Testis (tissue), 3 donors: Measurements from ENCODE around the gene NGRN. TPM values are rescaled to one million over a fixed set of nuclear protein-coding genes. Genes with fewer than 3 reads are reported as not detected.
A peak's percentile ranks its signal among the peaks of the same experiment; 100 is the strongest.

ENCODE experiments used
- DNase-seq: peaks from one replicate; pipeline ENCODE4 v3.0.0-alpha.2; 2019
- H3K27ac ChIP-seq, 2 donors: fragments of 200-600 bp; sonication (generic); one replicate each; pipeline ENCODE4 v1.5.1; 2019
- H3K27me3 ChIP-seq: fragments of 200-600 bp; sonication (generic); one replicate; pipeline ENCODE4 v1.5.1; 2019
- H3K36me3 ChIP-seq: fragments of 200-600 bp; sonication (generic); one replicate; pipeline ENCODE4 v1.5.1; 2017; ENCODE audit warnings: low read depth; ENCODE audit errors: missing control alignments
- H3K4me1 ChIP-seq: fragments of 200-600 bp; sonication (generic); one replicate; pipeline ENCODE4 v1.5.1; 2019
- H3K4me3 ChIP-seq, 2 donors: fragments of 200-600 bp; sonication (generic); one replicate each; pipeline ENCODE4 v1.5.1; 2017 to 2019
- H3K9me3 ChIP-seq: fragments of 200-600 bp; sonication (generic); one replicate; pipeline ENCODE4 v1.5.1; 2017
- POLR2A ChIP-seq: fragments of 450-650 bp; IDR thresholded peaks from one replicate; pipeline ENCODE4 v1.6.1; 2017; ENCODE audit warnings: antibody characterized with exemption, mild to moderate bottlenecking, moderate library complexity
- WGBS, 2 donors: methylation state at CpG; one replicate each; pipeline ENCODE4 v1.1.5; 2018; 5-methylcytosine and 5-hydroxymethylcytosine counted together
- intact Hi-C: fragments of 100-400 bp; cut with DNase I; formaldehyde crosslinking; loops from one replicate; pipeline ENCODE4 v1.15.1; 2023; ENCODE audit warnings: low total_unique reads
- polyA plus RNA-seq: library from polyadenylated mRNA; stranded (reverse); fragments of 350-450 nt; fragmentation: Illumina TruSeq; extraction: RNeasy Lipid Tissue Mini Kit (QIAGEN cat#74804); gene quantifications from one replicate; pipeline ENCODE4 v1.2.3, GENCODE V29; 2014; ENCODE audit warnings: low read depth, low replicate concordance; ENCODE audit not compliant: insufficient read depth
- total RNA-seq, 2 donors: library from RNA; depleted of rRNA; stranded (reverse); fragments of >200 nt; gene quantifications; one replicate each; pipeline ENCODE4 v1.2.3, GENCODE V29; 2016
- TF ChIP-seq, protein P1 (sequence below), 3 experiments: fragments of 450-650 bp in 2 of 3; fragments of 200-600 bp in 1 of 3; sonication (generic) in 1 of 3; IDR thresholded peaks; one replicate each; pipeline ENCODE4 v1.5.1; 2016 to 2019; ENCODE audit warnings: antibody characterized with exemption in 3 of 3, mild to moderate bottlenecking in 2 of 3, moderate library complexity in 1 of 3

Gene NGRN
- total and polyA plus RNA-seq, 3 donors from 2014 or later, result 82.9 to 95.6 (median 86.1) TPM

DNA sequence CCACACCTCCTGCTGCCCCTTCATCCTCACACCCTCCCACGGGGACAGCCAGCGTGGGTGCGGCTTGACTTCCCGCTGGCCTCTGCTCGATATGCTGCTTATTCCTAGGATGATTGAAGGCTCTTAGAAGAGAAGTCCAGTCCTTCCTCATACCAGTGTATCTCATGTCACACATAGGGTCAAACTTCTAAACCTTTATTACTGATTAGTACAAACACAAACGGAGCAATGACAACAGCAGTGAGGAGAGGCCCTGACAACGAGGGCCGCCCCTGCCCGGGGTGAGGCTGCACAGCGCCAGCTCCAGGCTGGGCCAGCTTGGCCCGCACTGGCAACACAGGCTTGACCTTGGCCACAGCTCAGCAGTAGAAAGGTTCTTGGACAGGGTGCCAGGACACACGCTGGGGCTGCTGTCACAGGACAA, 35.4 kb upstream of the NGRN start:
- intact Hi-C loops, result no loop called here
- DNase-seq, result peak; percentile 86
- H3K36me3 ChIP-seq, result no peaks in the 10 kb centered on the region
- H3K9me3 ChIP-seq, result no peaks in the 10 kb centered on the region
- 51 to 73% methylated on average over 4 to 12 of the region's 12 CpGs for WGBS, 2 donors
- no peak overlapping the region for H3K4me3 ChIP-seq
- H3K27ac ChIP-seq, result peak overlapping the region; percentile 51 to 79
- peaks cover 22% of the 10 kb centered on the region for H3K4me1 ChIP-seq
- H3K27me3 ChIP-seq, result no peaks in the 10 kb centered on the region
- TF ChIP-seq, protein P1, sequence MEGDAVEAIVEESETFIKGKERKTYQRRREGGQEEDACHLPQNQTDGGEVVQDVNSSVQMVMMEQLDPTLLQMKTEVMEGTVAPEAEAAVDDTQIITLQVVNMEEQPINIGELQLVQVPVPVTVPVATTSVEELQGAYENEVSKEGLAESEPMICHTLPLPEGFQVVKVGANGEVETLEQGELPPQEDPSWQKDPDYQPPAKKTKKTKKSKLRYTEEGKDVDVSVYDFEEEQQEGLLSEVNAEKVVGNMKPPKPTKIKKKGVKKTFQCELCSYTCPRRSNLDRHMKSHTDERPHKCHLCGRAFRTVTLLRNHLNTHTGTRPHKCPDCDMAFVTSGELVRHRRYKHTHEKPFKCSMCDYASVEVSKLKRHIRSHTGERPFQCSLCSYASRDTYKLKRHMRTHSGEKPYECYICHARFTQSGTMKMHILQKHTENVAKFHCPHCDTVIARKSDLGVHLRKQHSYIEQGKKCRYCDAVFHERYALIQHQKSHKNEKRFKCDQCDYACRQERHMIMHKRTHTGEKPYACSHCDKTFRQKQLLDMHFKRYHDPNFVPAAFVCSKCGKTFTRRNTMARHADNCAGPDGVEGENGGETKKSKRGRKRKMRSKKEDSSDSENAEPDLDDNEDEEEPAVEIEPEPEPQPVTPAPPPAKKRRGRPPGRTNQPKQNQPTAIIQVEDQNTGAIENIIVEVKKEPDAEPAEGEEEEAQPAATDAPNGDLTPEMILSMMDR (IDR thresholded peaks at IDR 0.05), result no peak
- no peak for TF ChIP-seq POLR2A

GRCh38 chr15:90230610-90231009, 34.9 kb upstream of the NGRN start:
- intact Hi-C loops, result no loop called here
- TF ChIP-seq, protein P1 (IDR thresholded peaks at IDR 0.05), result no peak
- no peak for TF ChIP-seq POLR2A
- DNase-seq, result no peak
- 78 to 80% methylated on average over 6 to 8 of the region's 8 CpGs for WGBS, 2 donors
- Histone ChIP-seq H3K9me3 (no peaks in the 10 kb centered on the region), H3K36me3 (no peaks in the 10 kb centered on the region), H3K27me3 (no peaks in the 10 kb centered on the region), H3K27ac (peak overlapping the region; percentile 51 to 79), H3K4me3 (no peak overlapping the region), H3K4me1 (peaks cover 22% of the 10 kb centered on the region)

DNA sequence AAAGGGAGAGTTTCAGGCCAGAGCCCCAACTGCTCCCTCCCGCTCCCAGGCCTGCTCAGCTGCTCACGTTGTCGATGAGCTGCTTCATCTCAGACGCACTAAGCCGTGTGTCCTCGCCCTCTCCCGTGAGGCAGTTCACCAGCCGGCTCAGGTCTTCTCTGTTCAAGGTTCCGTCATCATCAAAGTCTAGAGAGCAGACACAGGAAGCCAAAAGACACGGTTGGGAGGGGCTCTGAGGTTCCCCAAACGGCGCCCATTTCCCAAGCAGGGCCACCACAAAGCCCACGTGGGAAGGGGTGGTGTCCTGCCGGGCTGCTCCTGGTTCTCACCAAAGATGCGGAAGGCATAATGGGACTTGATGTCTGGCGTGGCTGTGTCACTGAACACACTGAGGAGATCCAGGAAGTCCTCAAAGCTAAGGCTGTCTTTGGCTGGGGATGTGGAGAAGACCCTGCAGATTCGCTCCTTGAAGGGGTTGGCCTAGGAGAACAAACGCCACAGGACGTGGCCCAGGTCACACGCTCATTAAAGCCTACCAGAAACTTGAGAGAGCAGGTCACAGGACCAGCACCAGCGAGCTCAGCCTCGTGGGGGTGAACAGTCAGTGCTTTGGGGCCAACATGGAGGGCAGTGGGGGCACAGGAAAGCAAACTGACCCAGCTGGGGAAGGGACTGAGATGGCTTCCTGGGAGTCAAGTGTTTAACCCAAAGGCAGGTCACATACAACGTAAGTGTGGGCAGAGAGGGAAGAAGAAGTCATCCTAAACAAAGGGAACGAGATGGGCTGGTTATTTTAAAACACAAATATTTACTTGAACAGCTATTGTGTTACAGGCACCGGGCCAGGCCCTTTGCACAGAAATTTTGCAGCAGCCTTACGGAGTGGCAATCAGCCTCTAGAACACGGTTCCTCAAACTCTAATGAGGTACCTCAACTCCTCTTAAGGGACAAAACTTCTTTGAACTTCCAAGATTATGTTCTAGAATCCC, 34.1 kb upstream of the NGRN start:
- no peak for TF ChIP-seq POLR2A
- intact Hi-C loops, result no loop called here
- no peaks in the 10 kb centered on the region for H3K27me3 ChIP-seq
- H3K4me1 ChIP-seq, result peaks cover 22% of the 10 kb centered on the region
- peak; percentile 19 for DNase-seq
- H3K4me3 ChIP-seq, result no peak overlapping the region
- no peaks in the 10 kb centered on the region for H3K9me3 ChIP-seq
- WGBS, 2 donors, result 84 to 85% methylated on average over 27 of the region's 27 CpGs
- no peaks in the 10 kb centered on the region for H3K36me3 ChIP-seq
- H3K27ac ChIP-seq, result peak overlapping the region in 1 of 2 donors; percentile 79

DNA sequence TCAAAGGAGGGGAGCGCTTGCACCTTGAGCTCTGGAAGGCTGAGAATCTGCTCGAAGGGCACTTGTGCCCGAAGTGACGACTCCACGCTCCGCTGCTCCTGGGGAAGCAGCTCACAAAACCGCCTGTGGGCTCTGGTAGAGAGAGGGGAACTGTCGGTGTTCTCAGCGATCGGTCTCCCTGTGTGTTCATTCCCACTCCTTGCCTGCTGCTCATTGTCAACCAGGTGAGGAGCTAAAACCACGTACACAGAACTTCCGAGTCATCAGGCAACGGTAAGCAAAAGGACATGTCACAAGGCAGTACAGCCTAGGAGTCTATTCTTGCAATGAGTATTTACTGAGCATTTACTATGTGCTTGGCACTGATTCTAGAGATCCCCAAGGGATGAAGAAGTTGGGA, 33.3 kb upstream of the NGRN start:
- no peak overlapping the region for H3K4me3 ChIP-seq
- no peak for TF ChIP-seq POLR2A
- TF ChIP-seq, protein P1 (IDR thresholded peaks at IDR 0.05), result no peak
- WGBS, 2 donors, result 82 to 95% methylated on average over 11 to 13 of the region's 13 CpGs
- H3K36me3 ChIP-seq, result no peaks in the 10 kb centered on the region
- intact Hi-C loops, result no loop called here
- no peaks in the 10 kb centered on the region for H3K27me3 ChIP-seq
- no peak overlapping the region for H3K27ac ChIP-seq
- no peak for DNase-seq
- H3K4me1 ChIP-seq, result peaks cover 22% of the 10 kb centered on the region
- no peaks in the 10 kb centered on the region for H3K9me3 ChIP-seq

GRCh38 chr15:90232941-90233386, 32.5 kb upstream of the NGRN start:
- H3K9me3 ChIP-seq, result no peaks in the 10 kb centered on the region
- peak overlapping the region; percentile 61 to 91 for H3K27ac ChIP-seq
- H3K27me3 ChIP-seq, result no peaks in the 10 kb centered on the region
- peak overlapping the region; percentile 72 to 91 for H3K4me3 ChIP-seq
- WGBS, 2 donors, result 4 to 10% methylated on average over 7 to 9 of the region's 9 CpGs
- TF ChIP-seq, protein P1 (IDR thresholded peaks at IDR 0.05), result peak; percentile 21 to 49 (median 29)
- TF ChIP-seq POLR2A, result no peak
- DNase-seq, result no peak
- intact Hi-C loops, result no loop called here
- H3K4me1 ChIP-seq, result peaks cover 22% of the 10 kb centered on the region
- H3K36me3 ChIP-seq, result no peaks in the 10 kb centered on the region
